GM12874 (cell line): ENCODE results near the gene SYTL3.

ENCODE experiments used
- CTCF ChIP-seq: IDR thresholded peaks from 2 replicates; pipeline ENCODE4 v1.5.1; 2011; ENCODE audit warnings: low read depth, mild to moderate bottlenecking, control low read depth, low read length, moderate library complexity; ENCODE audit not compliant: insufficient read depth

Gene SYTL3

GRCh38 chr6:158717341-158718330, 67.8 kb downstream of the SYTL3 start:
- no peak for TF ChIP-seq CTCF

GRCh38 chr6:158718461-158719046, 68.7 kb downstream of the SYTL3 start:
- peak; percentile 65 for TF ChIP-seq CTCF

- no peak for TF ChIP-seq CTCF
Measured at GRCh38 chr6:158722176-158722729, 72.4 kb downstream of the SYTL3 start.

GRCh38 chr6:158725704-158726103, 75.8 kb downstream of the SYTL3 start:
- TF ChIP-seq CTCF = no peak

- no peak for TF ChIP-seq CTCF
Measured at GRCh38 chr6:158729906-158730540, 80.2 kb downstream of the SYTL3 start.

- TF ChIP-seq CTCF = no peak
Measured at GRCh38 chr6:158730541-158730907, 80.7 kb downstream of the SYTL3 start.

- no peak for TF ChIP-seq CTCF
Measured at GRCh38 chr6:158735009-158735408, 85.2 kb downstream of the SYTL3 start.
